DOHH2 (cell line): ENCODE measurements around the gene TATDN2.
"Not testable (repeated sequence)": the region's sequence is repeated elsewhere in the genome, so short reads cannot be mapped to it uniquely, and the experiment has no call there.

Source experiments
- H3F3A ChIP-seq: fragments of 200-600 bp; sonication (generic), shearing (Covaris generic); 2 replicates; pipeline ENCODE4 v1.6.0; 2016; ENCODE audit warnings: antibody characterized with exemption, mild to moderate bottlenecking; ENCODE audit not compliant: control insufficient read depth, insufficient read depth
- H3K27ac ChIP-seq: fragments of 200-600 bp; sonication (generic); 2 replicates; pipeline ENCODE4 v1.5.1; 2014; ENCODE audit warnings: low read depth, mild to moderate bottlenecking, low read length, moderate library complexity
- H3K27me3 ChIP-seq: fragments of 200-600 bp; sonication (generic); 2 replicates; pipeline ENCODE4 v1.6.1; 2014; ENCODE audit warnings: mild to moderate bottlenecking, low read length, mixed read lengths; ENCODE audit not compliant: control insufficient read depth
- H3K36me3 ChIP-seq: fragments of 200-600 bp; sonication (generic); 2 replicates; pipeline ENCODE4 v1.6.1; 2014; ENCODE audit warnings: mild to moderate bottlenecking, low read length, moderate library complexity, mixed read lengths; ENCODE audit not compliant: control insufficient read depth
- H3K4me1 ChIP-seq: fragments of 200-600 bp; sonication (generic); 2 replicates; pipeline ENCODE4 v1.6.1; 2014; ENCODE audit warnings: mild to moderate bottlenecking, low read length, mixed read lengths; ENCODE audit not compliant: control insufficient read depth
- H3K4me2 ChIP-seq: fragments of 200-600 bp; sonication (generic); 2 replicates; pipeline ENCODE4 v1.6.0; 2014; ENCODE audit warnings: mild to moderate bottlenecking, low read length, moderate library complexity
- H3K4me3 ChIP-seq: fragments of 200-600 bp; sonication (generic); 2 replicates; pipeline ENCODE4 v1.5.1; 2014; ENCODE audit warnings: mild to moderate bottlenecking, low read length, mixed read lengths
- H3K79me2 ChIP-seq: fragments of 200-600 bp; sonication (generic); 2 replicates; pipeline ENCODE4 v1.6.1; 2014; ENCODE audit warnings: mild to moderate bottlenecking, low read length, mixed read lengths; ENCODE audit not compliant: control insufficient read depth
- H3K9me2 ChIP-seq: fragments of 200-600 bp; sonication (generic); replicated peaks from 2 replicates; pipeline ENCODE4 v1.6.1; 2014; ENCODE audit warnings: mild to moderate bottlenecking, low read length, mixed read lengths; ENCODE audit not compliant: control insufficient read depth
- H3K9me3 ChIP-seq: fragments of 200-600 bp; sonication (generic); 2 replicates; pipeline ENCODE4 v1.6.1; 2014; ENCODE audit warnings: antibody characterized with exemption, low read length, mixed read lengths; ENCODE audit not compliant: control insufficient read depth, insufficient read depth
- H4K20me1 ChIP-seq: fragments of 200-600 bp; sonication (generic); 2 replicates; pipeline ENCODE4 v1.6.0; 2014; ENCODE audit warnings: low read depth, mild to moderate bottlenecking, antibody characterized with exemption, low read length, moderate library complexity; ENCODE audit not compliant: control insufficient read depth, insufficient read depth
- CTCF ChIP-seq: fragments of 200-600 bp; sonication (generic); IDR thresholded peaks from one replicate; pipeline ENCODE4 v1.5.1; 2014; ENCODE audit warnings: antibody characterized with exemption, mild to moderate bottlenecking, low read depth, low read length; ENCODE audit not compliant: poor library complexity, severe bottlenecking
- EZH2phosphoT487 ChIP-seq: fragments of 200-600 bp; sonication (generic); IDR thresholded peaks from 2 replicates; pipeline ENCODE4 v1.6.1; 2017; ENCODE audit warnings: borderline replicate concordance, mild to moderate bottlenecking, antibody characterized with exemption, low read length, moderate library complexity, mixed read lengths

The TATDN2 gene

GRCh38 chr3:10292505-10293419 is 44.5 kb downstream of the TATDN2 start, which contains the start of gene GHRL:
GHRL (minus strand) TSS chr3:10292947; CDS start chr3:10290180, 2,767 bp downstream.
- H3K27ac ChIP-seq = peak within 1 kb of the TSS; percentile 9
- H3K9me2 ChIP-seq = no peaks in the 10 kb centered on the region
- no peak for TF ChIP-seq CTCF
- TF ChIP-seq EZH2phosphoT487 = no peak
- H3K9me3 ChIP-seq = no peaks in the 10 kb centered on the region
- no peaks in the 10 kb centered on the region; the same call in 1 of the 2 replicates for H3K79me2 ChIP-seq
- H3K36me3 ChIP-seq = peaks cover 52% of the 10 kb centered on the region
- peaks cover 21% of the 10 kb centered on the region for H3K4me1 ChIP-seq
- peak within 1 kb of the TSS; percentile 3; the same call in 1 of the 2 replicates for H3K4me3 ChIP-seq
- H3K4me2 ChIP-seq = peak within 1 kb of the TSS; percentile 24
- H4K20me1 ChIP-seq = no peaks in the 10 kb centered on the region
- no peaks in the 10 kb centered on the region for H3K27me3 ChIP-seq
- H3F3A ChIP-seq = peaks cover 14% of the 10 kb centered on the region

GRCh38 chr3:10294030-10294586 is 45.8 kb downstream of the TATDN2 start:
- Histone ChIP-seq H3K27me3 (no peaks in the 10 kb centered on the region), H3K36me3 (peaks cover 42% of the 10 kb centered on the region), H3K9me2 (no peaks in the 10 kb centered on the region), H4K20me1 (no peaks in the 10 kb centered on the region), H3K79me2 (peaks cover 4% of the 10 kb centered on the region), H3K27ac (no peak overlapping the region), H3F3A (peaks cover 14% of the 10 kb centered on the region), H3K9me3 (no peaks in the 10 kb centered on the region), H3K4me3 (no peak overlapping the region), H3K4me2 (no peak overlapping the region), H3K4me1 (peaks cover 21% of the 10 kb centered on the region)
- no peak for TF ChIP-seq EZH2phosphoT487
- TF ChIP-seq CTCF = no peak

- H3K4me1 ChIP-seq, H4K20me1 ChIP-seq, H3K9me2 ChIP-seq, H3K4me3 ChIP-seq, H3K27ac ChIP-seq, H3K79me2 ChIP-seq, H3K27me3 ChIP-seq, H3K9me3 ChIP-seq, H3K4me2 ChIP-seq: not testable (repeated sequence)
- H3K36me3 ChIP-seq = peaks cover 67% of the 10 kb centered on the region
- peaks cover 14% of the 10 kb centered on the region for H3F3A ChIP-seq
Measured at GRCh38 chr3:10298064-10298463, 49.8 kb downstream of the TATDN2 start.

- peaks cover 9% of the 10 kb centered on the region for H3F3A ChIP-seq
- TF ChIP-seq EZH2phosphoT487 = no peak
- TF ChIP-seq CTCF = peak; percentile 36
- H4K20me1 ChIP-seq = no peaks in the 10 kb centered on the region
- no peak overlapping the region for H3K4me2 ChIP-seq
- H3K27ac ChIP-seq = no peak overlapping the region
- peaks cover 9% of the 10 kb centered on the region for H3K79me2 ChIP-seq
- H3K27me3 ChIP-seq = no peaks in the 10 kb centered on the region
- no peaks in the 10 kb centered on the region for H3K9me2 ChIP-seq
- H3K4me3 ChIP-seq = no peak overlapping the region
- peaks cover 4% of the 10 kb centered on the region for H3K4me1 ChIP-seq
- H3K9me3 ChIP-seq = no peaks in the 10 kb centered on the region
- H3K36me3 ChIP-seq = peaks cover 71% of the 10 kb centered on the region
Measured at GRCh38 chr3:10299175-10299574, 50.9 kb downstream of the TATDN2 start.
